Measurements from ENCODE around the gene SLC44A3.

DNA sequence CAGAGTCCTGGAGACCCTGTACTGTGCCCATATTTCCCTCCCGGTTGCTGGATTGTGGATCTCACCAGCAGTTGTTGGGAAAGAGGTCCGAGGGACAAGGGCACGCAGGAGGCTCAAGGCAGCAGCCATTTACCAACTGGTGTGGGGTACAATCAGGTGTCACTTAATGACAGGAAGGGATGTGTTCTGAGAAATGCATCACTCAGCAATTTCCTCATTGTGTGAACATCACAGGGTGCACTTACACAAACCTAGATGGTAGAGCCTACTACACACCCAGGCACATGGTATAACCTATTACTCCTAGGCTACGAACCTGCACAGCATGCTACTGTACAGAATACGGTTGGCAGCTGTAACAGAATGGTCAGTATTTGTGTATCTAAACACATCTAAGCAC is 20.7 kb downstream of the SLC44A3 start:
- TF ChIP-seq, protein P1, sequence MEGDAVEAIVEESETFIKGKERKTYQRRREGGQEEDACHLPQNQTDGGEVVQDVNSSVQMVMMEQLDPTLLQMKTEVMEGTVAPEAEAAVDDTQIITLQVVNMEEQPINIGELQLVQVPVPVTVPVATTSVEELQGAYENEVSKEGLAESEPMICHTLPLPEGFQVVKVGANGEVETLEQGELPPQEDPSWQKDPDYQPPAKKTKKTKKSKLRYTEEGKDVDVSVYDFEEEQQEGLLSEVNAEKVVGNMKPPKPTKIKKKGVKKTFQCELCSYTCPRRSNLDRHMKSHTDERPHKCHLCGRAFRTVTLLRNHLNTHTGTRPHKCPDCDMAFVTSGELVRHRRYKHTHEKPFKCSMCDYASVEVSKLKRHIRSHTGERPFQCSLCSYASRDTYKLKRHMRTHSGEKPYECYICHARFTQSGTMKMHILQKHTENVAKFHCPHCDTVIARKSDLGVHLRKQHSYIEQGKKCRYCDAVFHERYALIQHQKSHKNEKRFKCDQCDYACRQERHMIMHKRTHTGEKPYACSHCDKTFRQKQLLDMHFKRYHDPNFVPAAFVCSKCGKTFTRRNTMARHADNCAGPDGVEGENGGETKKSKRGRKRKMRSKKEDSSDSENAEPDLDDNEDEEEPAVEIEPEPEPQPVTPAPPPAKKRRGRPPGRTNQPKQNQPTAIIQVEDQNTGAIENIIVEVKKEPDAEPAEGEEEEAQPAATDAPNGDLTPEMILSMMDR (IDR thresholded peaks at IDR 0.05; ENCODE audit: low read length): no peak
- TF ChIP-seq EZH2 (optimal IDR thresholded peaks at IDR 0.05; ENCODE audit: low read depth, low read length): no peak
